HG02571 (cell line): Measurements from ENCODE around the gene BEST1.
"Not testable (repeated sequence)": the region's sequence is repeated elsewhere in the genome, so short reads cannot be mapped to it uniquely, and the experiment has no call there.

Source experiments
- ATAC-seq: cut with Tn5 transposase; IDR thresholded peaks from one replicate; pipeline ENCODE4 v1.9.1; 2021; ENCODE audit warnings: mild to moderate bottlenecking, moderate library complexity; ENCODE audit not compliant: unreplicated experiment

BEST1 gene

GRCh38 chr11:61974766-61975631 is 24.8 kb downstream of the BEST1 start:
- no peak for ATAC-seq

- ATAC-seq, result no peak
Observed at GRCh38 chr11:61975638-61976419, 25.7 kb downstream of the BEST1 start.

- no peak for ATAC-seq
Observed at GRCh38 chr11:61976420-61976800, 26.3 kb downstream of the BEST1 start.

DNA sequence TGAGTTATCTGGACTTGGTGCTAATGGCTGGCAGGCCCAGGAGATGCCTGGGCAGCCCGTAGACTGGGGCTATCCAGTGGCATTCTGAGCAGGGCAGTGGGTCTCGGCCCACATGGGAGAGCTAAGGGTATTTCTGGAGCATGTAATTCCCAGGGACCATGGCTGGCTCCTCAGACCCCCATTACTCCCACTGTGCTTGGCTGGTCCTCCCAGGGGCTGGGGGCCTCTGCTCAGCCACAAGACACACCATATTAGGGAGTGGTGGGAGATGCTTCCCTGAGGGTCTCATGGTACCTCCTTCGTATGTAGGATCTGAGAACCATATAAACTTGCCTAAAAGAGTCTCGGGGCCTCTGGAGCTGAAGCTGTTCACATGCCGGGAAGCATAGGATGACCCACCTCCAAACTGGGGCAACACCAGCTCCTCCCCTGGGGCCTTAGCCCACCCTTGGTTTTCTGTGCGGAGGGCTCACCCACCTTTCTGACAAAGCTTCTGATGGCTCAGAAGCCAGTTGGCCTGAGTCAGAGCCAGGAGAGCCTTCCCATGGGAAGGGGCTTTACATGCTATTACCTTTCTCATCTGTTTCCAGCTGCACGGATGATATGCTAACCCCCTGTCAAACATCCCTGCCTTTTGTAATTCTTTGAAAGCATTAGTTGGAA is 26.8 kb downstream of the BEST1 start:
- no peak for ATAC-seq

DNA sequence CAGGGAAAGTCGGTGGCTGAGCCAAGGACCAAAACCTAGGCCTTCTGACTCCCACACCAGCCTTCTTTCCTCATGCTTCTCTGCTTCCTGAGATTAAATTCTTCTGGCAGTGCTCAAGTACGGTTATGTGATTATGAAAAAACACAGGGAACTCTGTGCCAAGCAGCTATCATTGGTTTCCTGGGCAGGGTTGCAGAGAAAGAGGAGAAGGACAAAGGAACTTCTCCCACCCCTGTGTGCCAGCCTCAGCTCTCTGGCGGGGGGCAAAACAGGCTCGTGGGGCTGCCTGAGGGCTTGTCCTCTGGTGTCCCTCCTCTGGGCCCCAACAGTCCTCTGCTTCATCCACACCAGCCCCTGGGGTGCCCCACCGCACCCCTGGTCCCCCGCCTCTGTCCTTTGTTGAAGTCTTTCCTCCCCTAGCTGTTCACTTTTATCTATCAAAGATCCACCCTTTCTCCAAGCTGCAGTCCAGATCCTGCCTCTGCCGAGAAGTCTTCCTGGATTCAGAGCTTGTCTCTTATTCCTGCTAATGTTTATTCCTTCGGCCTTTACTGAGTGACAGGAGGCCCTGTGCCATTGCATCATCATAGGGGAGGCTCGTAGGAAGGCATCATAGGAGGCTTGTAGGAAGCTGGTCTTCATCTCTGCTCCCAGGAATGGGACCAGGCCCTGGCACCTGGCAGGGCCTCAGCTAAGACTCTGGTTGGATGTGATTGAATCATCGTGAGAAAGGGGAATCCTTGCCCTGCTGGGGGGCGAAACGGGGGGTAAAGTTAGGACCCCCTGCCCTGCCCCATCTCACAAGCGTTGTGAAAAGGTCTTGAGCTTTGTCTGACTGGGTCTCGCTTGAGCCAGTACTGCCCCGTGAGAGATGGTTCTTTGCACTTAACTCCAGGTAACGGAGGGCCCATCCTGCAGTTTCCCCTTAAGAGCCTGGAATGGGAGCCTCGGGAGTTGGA is 28.8 kb downstream of the BEST1 start:
- ATAC-seq, result no peak

GRCh38 chr11:61980783-61981541 is 30.8 kb downstream of the BEST1 start:
- no peak for ATAC-seq

DNA sequence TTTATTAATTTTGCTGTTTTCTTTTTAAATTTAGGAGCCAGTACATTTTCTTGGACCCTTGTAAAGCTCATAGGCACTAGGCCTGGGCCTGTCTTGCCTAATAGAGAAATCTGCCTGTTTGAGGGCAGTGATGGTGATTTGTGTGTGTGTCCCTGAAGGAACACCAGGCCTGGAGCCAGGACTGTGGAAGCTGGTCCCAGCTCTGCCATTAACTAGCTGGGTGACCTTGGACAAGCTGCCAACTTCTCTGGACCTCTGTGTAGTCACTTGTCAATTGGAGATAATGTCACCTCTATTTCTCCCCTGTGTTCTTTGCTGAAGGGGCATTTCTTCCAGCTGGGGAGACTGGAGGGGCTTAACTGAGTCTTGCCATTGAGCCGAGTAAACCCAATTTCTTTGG is 33.3 kb downstream of the BEST1 start:
- no peak for ATAC-seq

DNA sequence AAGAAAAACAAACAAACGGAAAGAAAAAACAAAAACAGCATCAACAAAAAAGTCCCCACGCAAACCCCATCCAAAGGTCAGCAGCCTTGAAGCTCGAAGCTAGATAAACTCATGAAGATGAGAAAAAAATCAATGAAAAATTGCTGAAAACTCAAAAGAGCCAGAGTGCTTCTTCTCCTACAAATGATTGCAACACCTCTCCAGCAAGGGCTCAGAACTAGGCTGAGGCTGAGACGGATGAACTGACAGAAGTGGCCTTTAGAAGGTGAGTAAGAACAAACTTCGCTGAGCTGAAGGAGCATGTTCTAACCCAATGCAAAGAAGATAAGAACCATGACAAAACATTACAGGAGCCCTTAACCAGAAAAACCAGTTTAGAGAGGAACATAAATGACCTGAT is 35.7 kb downstream of the BEST1 start:
- ATAC-seq, result no peak

- ATAC-seq, result no peak
Observed at GRCh38 chr11:61994981-61995380, 44.8 kb downstream of the BEST1 start.

GRCh38 chr11:61996933-61997332 is 46.8 kb downstream of the BEST1 start:
- no peak for ATAC-seq

- ATAC-seq, result no peak
Observed at GRCh38 chr11:61999141-61999975, 49.2 kb downstream of the BEST1 start.

- ATAC-seq, result no peak
Observed at GRCh38 chr11:62000539-62001446, 50.6 kb downstream of the BEST1 start.

DNA sequence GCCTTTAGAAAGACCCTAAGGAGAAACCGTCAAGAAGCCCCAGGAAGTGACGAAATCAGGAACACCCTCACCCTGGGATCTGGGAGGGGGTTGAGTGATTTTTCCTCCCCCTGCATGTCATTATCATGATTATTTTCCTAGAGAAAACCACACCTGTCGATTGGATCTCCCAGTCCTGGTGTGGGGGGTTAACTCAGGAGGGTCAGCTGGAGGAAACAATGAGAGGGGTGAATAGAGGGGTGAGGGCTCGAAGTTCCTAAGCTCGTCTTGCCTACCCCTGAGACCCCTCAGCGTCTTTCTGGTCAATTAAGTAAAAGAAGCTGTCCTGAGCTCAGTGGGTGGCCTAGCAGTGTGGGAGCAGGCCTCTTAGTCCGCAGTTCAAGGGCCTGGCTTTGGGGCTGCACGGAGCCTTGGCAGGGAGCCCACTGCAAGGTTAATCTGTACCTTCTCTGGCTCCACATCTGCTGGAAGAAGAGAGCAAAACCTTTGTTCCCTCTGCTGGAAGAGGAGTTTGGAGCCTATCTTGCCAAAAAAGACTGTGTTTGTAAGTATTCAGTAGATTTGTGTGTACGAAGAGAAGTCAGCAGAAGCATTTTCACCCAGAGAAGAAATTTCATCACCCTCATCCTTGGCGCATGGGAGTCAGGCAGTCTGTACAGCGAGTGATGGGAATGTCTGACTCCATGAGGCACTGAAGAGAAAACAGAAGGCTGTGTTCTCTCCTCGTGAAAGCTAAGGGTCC is 51.5 kb downstream of the BEST1 start:
- ATAC-seq, result no peak

DNA sequence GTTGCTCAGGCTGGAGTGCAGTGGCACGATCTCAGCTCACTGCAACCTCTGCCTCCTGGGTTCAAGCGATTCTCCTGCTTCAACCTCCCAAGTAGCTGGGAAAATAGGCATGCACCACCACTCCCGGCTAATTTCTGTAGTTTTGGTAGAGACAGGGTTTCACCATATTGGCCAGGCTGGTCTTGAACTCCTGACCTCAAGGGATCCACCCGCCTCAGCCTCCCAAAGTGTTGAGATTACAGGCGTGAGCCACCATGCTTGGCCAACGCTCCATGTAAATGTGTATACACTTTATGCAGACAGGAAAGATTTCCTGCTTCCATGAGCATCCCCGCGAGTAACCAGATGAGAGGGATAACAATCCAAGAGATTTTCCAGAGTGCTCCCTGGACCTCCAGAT is 52.1 kb downstream of the BEST1 start:
- ATAC-seq, result not testable (repeated sequence)

- ATAC-seq, result no peak
Observed at GRCh38 chr11:62004473-62004872, 54.3 kb downstream of the BEST1 start.

DNA sequence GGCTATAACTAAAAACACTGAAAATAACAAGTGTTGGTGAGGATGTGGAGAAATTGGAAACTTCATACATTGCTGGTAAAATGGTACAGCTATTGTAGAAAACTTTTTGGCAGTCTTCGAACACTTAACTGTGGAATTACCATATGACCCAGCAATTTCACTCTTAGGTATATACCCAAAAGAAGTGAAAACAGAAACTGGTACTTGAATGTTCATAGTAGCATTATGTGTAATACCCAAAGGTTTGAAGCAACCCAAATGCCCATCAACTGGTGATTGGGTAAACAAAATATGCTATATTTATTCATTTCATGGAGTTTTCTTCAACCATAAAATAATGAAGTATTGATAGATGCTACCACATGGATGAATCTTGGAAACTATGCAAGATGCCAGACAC is 58.0 kb downstream of the BEST1 start:
- no peak for ATAC-seq

GRCh38 chr11:62010935-62011528 is 60.9 kb downstream of the BEST1 start:
- no peak for ATAC-seq
